NCI-H1092 treated with DMSO at 0.1 percent for 48 hours (cell line): ENCODE data around the gene GPC1.

Source experiments
- DNase-seq: peaks from one replicate; lab custom pipeline; 2025; lab: John Stamatoyannopoulos, UW

The GPC1 gene

DNA sequence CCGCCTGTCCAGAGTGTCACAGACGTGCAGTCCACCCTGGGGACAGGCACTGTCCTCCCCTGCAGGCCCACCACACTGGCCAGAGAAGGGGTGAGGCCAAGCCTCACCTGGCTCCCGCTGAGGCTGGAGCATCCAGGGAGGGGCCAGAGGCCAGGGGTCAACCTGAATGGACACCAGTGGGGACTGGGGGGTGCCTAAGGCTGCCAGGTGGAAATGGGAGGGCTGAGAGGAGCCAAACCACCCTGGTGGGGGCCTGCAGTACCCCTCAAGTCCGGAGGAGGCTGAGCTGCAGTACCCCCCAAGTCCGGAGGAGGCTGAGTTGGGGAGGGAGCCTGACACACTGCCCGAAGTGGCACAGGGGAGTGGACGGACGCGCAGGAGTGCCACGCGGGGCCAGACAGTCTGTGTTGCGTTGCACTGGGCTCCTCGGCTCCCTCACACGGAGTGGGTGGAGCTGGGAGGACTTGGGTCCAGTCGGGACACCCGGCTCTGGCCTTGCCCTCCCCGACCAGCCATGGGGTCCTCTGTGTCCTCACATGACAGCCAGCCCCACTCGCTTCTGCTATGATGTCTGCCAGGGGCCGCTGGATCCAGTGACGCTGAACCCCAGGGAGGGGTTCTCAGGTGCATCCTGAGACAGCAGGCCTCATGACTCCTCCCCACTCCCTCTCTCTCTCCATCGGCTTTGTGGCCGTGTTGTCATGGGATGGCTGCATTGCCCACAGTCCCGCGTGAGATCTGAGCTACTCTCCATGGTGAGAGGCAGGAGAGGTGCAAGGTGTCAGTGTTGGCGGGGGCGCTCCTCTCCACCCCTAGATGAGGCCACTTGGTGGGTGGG, 22.3 kb upstream of the GPC1 start:
- DNase-seq: no peak

DNA sequence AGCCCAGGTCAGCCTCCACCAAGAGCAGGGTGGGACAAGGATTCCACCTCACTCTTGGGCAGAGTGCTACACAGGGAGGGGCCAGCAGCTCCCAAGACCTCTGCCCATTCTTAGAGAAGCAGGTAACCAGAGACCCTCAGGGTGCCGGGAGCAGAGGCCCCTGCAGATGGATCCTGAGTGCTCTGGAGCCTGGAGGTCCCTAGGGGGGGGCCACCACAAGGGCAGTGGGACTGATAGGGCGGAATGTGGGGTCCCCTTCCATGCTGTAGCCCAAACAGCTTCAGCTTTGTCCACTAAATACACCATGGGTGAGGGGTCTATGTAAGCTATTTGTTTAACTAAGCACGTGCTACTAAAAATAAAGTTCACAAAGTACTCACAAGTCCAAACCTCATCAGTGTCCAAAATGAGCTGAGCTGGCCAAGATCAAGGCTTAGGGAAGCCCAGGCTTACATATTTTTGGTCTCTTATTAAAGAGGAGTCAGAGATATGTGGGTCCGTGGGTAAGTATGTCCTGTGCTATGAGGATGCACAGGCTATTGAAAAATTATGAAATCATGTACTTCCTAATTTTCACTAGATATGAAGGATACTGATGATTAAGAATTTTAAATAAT, 21.5 kb upstream of the GPC1 start:
- no peak for DNase-seq

DNA sequence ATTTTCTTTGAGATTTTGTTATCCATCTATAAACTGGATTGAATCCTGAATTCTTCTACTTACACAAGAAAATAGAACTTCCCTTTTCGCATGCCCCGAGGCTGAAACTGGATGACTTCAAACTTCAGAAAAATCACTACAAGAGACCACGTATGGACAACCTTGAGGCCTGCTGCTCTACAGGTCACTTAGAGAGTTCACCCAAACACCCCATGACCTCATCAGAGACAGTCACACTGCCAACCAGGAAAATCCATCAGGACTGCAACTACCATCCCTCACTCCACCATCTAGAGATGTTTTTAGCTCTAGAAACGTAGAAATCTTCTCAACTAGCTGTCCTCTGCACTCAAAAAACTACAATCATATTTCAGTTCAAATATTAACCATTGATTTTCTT, 18.6 kb upstream of the GPC1 start:
- no peak for DNase-seq

DNA sequence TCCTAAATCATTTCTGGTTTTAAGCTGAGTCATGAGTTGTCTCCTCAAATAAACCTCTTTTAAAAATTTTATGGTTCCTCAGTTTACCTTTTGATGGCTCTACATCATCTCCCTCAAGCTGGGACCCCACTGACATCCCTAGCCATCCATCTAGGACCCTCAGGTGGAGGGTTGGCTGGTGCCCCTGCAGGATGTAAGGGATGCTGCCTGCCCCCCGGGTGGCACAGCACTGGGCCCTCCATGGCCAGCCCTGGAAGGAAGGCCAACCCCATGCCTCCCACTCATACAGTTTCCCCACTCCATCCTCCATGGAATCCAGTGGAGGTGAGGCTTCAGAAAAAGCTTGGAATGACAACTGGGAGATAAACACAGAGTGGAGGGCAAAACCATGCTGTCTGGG, 17.2 kb upstream of the GPC1 start:
- DNase-seq: no peak

DNA sequence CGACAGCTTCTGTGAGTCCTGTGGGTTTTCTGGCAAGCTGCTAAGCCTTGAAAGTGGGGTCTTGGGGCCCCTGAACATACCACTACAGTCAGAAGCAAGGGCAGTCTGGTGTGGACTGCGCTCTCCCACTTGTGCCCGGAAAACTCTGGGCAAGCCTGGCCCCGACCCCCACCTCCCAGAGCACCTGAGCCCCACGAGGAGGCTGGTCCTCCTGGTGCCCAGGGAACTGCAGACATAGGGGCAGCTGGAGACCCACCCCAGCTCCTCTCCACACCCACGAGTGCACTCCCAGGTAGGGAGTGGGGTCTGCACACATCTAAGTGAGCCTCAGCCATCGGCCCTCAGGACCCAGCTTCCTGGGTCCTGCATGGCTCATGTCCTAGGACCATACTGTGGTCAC, 16.2 kb upstream of the GPC1 start:
- DNase-seq: no peak

DNA sequence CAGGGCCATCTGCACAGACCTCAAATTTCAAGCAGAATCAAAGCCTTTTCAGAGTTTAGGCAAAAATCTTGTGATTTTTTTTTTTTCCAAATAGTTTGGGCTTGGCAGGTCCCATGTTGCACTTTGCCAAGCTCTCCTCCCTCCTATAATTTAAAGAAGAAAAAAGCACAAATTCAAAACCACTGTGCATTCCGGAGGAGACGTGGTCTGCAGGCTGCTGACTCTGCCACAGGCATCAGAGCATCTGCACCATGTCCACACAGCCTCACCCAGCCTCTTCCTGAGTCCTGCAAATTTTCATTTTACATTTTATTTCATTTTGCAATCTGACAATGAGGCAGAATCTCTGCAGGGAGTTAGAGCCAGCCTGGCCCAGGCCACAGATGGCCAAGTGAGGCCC, 15.7 kb upstream of the GPC1 start:
- no peak for DNase-seq

DNA sequence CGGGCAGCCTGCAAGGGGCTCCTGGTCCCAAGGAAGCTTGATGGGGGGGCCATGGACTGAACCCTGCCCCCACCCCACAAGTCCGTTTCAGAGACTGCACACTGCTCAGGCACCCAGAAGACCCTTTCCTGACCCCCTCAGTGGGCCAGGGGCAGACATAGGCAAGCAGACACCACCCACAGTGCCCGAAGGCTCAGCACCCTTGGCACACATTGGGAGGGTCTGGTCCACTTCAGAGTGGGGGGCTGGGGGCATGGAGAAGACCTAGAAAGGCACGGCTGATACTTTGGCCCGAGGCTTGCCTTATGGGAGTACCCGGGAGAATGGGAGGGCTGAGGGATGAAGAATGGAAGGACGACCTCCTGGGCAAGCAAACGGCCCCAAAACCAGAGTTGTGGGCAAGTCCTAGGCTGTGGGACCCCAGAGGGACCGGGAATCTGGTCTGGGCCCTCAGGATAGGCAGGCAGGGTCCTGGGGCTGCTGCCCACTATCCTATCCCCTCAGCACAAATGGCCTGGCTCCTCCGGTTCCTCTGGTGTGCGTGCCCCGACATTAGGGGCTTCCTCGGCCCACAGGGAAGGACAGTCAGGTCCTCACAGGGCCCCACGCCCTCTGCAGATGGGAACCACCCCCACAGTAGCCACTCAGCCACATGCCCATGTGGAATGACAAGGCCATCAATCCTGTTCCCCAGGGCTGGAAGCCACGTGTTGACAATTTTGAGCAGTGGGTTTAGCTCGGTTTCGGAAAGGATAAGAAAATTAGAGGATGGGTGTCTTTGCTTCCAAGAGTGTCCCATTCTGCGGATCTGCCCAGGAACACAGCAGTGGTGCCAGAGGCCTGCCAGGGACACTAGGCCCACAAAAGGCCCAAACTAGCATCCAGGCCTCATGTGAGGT, 15.0 kb upstream of the GPC1 start:
- DNase-seq: no peak

DNA sequence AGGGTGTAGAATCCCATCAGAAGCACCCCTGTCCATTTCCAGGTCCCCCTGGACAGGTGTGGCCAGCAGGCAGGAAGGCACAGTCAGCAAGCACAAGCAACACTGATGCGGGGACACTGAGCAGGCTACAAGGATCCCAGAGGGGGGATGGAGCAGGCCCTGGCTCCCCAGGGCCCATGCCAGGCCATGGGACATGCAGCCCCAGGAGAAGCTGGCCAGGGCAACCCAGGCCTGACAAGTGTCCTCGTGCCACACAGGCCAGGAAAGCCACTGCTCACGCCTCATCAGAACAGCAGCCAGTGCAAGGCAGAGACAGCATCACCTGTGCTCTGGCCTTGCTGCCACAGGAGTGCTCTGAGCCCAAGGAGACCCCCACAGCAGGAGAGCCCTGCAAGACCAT, 14.1 kb upstream of the GPC1 start:
- DNase-seq: no peak

DNA sequence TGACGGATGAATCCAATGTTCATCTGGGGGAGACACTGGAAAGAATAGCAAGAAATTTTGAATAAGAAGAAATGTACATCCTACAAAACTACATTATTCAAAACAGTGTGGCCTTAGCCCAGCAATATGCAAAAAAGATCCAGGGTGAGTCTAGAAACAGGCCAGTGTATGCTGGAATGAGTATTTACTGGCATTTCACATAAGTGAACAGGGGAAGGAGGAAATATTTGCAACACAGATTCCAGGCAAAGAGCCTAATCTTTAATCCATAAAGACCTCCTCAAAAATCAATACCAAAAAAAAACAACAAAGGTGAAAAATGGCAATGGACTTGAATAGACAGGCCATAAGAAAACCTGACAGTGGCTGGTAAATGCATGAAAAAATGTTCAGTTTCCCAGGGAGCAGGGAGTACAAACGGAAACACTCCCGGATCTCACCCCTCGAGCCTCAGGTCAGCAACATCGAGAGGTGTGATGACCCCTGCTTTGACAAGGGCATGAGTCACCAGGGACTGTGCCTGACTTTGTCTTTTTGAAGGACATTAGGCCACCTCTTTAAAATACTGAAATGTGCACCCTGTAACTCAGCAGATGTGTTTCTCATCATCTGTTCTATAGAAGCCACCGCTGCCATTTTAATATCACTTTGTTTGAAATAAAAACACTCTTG, 12.7 kb upstream of the GPC1 start:
- DNase-seq: no peak

DNA sequence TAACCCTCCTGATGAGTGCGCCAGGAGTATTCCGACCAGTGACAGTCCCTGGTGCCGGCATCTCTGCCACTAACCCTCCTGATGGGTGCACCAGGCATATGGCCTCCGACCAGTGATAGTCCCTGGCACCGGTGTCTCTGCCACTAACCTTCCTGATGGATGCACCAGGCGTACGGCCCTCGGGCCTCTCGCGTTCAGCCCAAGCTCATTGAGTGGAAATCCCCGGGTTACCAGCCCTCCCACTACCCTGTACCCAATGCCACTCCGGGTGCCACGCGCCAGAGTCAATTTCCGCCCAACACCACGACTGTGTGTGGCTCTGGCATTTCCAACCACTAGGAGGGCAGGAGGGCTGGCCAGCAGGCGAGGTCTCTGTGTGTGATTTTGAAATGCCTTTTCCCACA, 11.7 kb upstream of the GPC1 start:
- no peak for DNase-seq

DNA sequence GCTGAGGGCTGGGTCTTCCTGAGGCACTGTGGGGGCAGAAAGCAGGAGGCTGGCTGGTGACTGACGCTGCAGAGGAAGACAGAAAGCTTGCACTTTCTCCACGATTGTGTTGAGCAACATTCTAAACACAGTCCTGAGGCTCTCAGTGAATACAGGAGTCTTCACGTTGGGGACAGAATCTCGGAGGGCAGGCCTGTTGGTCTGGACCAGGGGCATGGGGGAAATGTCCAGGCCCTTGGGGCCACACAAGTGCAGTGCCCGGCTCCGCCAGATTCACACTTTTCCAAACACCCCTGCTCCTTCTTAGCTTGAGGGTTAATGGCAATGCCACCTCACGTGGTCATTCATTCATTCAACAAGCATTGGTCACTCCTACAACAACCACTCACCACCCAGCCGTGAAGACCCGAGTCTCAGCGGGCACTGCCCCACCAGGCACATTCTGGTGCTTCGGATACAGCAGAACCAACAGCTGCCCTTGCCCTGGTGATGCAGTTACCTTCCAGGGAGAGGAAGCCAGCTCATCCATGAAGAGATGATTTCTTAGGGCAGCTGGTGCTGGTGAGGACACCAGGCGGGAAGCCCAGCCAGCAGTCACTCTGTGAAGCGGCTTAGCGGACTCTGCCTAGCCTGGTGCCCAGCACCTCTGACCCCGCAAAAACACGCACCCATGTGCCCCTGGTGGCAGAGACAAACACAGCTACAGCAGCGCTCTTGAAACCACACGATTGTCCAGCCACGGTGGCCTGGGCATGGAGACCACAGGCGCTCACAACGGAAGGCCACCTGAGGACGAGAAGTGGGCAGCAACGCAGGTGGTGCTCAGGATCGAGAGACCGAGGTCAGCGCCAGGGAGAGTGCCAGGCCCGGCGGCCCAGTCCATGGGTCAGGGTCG, 10.9 kb upstream of the GPC1 start:
- no peak for DNase-seq

DNA sequence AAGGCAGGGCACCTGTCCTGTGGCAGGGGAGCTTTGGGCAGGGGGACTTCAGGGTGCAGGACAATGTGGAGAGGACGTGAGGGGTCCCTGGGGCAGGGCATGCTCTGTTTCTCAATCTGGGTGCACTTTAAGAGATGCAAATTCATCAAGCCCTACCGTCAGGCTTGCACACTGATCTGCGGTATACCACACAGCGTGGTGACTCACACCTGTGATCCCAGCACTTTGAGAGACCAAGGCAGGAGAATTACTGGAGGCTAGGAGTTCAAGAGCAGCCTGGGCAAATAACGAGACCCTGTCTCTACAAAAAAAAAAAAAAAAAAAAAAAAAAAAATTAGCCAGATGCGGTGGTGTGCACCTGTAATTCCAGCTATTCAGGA, 10.2 kb upstream of the GPC1 start:
- DNase-seq: no peak

DNA sequence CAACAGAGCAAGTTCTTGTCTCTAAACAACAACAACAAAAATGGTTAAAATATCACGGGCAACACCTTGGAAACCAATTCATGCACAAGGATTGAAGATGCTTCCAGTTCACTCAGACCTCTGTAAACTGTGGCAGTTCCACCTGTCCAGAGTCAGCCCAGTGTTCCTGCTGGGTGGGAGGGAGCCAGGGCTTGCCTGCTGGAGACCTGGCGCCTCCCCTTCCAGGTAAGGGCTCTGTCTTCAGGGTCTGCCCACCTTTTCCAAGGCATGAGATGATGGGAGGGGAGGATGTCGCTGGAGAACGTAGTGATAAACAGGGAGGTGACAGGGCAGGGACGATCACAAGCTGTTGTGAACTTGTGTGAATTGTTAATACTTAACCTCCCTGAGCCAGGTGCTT, 9.8 kb upstream of the GPC1 start:
- no peak for DNase-seq

DNA sequence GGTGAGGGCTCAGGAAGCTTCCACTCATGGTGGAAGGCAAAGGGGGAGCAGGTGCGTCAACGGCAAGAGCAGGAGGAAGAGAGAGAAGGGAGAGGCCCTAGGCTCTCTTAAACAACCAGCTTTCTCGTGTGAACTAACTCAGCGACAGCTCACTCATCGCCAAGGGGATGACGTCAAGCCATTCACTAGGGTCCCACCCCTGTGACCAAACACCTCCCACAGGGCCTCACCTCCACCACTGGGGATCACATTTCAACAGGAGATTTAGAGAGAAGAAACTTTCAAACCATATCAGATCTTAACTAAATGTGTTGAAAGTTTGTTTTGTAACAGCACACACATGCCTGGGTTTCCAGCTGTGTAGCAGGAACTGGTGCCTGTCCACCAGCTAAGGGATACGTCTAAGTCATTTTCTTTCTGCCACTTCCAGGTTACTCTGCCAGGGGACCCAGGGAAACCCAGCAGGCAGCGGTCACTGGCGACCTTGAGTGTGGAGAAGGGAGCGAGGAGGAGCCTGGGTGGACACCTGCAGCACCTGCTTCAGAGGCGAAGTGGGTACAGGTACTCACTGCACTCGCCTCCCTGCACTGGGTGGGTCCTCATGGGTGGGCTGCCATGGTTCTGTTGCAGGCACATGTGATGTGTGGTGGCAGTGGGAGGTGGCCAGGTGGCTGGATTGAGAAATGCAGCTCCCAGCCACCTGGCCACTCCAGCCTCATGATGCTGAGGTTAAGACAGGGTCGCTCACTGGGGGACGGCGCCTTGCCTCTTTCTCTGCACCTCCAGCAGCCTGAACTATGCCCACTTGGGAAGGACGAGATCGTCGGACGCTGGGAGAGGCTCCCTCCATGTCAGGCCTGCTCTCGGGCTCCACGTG, 8.4 kb upstream of the GPC1 start:
- no peak for DNase-seq

DNA sequence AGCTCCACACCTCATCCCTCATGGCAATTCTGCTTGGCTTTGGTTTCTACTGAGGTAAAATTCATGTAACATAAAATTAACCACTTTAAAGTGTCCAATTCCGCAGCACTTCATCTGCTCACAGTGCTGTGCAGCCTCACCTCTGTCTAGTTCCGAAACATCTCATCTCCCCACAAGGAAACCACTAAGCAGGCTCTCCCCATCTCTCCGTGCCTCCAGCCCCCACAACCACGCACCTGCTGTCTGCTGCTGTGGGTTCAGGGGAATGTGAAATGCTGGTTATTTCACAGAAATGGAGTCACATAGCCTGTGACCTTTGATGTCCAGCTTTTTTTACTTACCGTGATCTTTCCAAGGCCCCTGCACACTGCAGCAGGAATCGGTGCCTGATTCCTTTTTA, 7.7 kb upstream of the GPC1 start:
- no peak for DNase-seq

DNA sequence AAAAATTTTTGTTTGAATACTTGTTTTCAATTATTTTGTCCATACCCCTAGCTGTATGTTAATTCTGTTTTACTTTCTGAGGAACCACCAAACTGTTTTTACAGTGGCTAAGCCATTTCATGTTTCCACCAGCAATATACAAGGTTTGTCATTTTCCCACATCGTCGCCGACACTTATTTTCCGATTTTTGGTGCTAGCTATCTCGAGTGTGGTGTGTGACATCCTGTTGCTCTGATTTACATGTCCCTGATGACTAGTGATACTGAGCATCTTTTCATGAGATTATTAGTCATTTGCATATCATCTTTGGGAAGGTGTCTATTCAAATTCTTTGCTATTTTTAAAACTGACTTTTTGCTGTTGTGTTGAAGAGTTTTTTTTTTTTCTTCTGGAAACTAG, 7.2 kb upstream of the GPC1 start:
- no peak for DNase-seq

DNA sequence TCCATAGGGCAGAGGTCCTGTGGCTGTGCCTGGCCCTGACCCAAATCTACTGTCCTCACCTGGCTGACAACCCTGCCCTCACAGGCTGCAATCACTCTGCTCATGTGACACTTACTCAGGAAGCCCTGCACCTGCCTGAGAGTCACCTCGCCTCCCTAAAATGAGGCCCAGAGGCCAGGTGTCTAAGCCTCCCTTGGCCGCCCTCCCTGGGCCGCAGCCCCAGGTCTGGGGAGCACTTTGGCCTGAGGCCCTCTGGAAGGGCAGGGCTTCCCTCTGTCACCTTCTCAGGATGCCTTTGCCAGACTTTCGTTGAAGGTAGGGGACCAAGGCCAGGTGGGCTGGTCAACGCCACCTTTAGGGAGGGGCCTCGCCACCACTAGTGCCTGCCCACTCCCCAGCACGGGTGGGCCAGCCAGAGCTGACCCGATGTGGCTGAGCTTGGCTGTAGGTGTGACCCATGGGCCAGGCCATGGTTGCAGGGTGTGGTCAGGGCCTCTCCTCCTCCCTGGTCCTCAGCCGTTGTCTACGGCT, 6.1 kb upstream of the GPC1 start:
- no peak for DNase-seq

DNA sequence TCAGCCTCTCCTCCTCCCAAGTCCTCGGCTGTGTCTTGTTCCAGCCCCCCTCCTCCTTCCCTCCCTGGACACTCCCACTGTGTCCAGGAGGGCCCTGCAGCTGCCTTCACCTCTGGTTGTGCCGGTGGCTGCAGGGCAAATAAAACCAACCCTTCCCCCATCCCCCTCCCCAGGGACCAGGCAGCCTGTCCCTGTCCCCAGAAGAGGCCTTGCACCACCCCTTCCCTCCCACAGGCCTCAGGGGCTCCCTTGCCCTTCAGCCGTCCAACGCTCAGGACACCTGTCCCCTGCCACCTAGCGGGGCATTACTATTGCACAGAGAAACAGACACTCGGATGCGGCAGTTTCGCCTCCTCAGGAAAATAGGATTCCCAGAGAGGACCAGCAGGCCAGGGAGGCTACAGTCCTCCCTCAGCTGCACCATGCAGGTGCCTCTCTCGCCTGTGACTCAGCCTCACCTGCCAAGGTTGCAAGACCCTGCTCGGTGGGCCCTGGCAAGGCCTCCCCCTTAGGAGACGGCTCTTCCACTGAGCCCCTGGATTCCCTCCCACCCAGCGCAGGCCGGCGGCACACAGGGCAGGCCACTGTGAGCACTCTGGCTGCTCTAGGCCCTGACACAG, 5.5 kb upstream of the GPC1 start:
- DNase-seq: no peak

DNA sequence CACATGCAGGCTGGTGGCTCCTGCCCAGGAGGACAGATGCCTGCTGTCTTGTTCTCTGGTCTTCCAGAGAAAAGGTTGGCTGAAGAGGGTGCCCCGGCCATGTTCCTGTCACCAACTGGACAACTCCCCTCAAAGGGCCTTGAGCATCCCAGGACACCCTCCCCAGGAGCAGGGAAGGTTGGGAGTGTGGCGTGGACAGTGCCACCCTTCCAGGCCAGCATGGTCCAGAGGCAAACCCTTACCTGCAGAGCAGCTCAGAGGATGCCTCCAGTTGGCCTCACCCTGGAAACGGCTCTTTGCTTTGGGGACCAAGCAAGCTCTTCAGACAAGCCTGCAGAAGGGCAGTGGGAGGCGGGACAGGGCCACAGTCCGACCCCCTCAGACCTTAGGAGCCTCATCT, 4.9 kb upstream of the GPC1 start:
- DNase-seq: no peak

DNA sequence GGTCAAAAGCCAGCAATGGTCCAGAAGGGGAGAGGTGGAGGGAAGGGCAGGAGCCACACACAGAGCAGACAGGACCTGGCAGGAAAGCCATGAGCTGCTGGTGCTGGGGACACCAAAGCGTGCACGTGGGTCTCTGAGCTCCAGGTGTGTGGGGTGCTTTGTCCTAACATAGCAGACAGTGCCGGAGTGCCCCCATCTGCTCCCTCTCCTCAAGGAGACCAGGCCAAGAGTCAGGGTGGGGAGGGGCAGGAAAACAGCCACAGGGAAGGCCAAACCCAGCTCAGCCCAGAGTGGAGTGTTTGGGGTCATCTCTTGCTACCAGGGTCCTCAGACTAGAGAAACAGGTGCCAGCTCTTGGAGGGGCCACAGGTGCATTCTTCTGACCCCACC, 4.2 kb upstream of the GPC1 start:
- DNase-seq: no peak
